SU-DHL-6 (cell line): Measurements from ENCODE around the gene TNFRSF11A.

Source experiments
- H2AFZ ChIP-seq: fragments of 200-600 bp; sonication (generic); 2 replicates; pipeline ENCODE4 v1.6.1; 2014; ENCODE audit warnings: low read depth, mild to moderate bottlenecking, moderate library complexity, mixed read lengths, antibody characterized with exemption, low read length; ENCODE audit not compliant: severe bottlenecking
- H3F3A ChIP-seq: fragments of 200-600 bp; shearing (Covaris generic); 2 replicates; pipeline ENCODE4 v1.6.0; 2016; ENCODE audit warnings: antibody characterized with exemption, mild to moderate bottlenecking; ENCODE audit not compliant: insufficient read depth
- H3K27ac ChIP-seq: fragments of 200-600 bp; sonication (generic); 2 replicates; pipeline ENCODE4 v1.5.1; 2016; ENCODE audit warnings: low read depth, mild to moderate bottlenecking, low read length, moderate library complexity, mixed read lengths
- H3K27me3 ChIP-seq: fragments of 200-600 bp; sonication (generic), shearing (Covaris generic); 2 replicates; pipeline ENCODE4 v1.6.0; 2014; ENCODE audit warnings: mild to moderate bottlenecking, low read length
- H3K36me3 ChIP-seq: fragments of 200-600 bp; sonication (generic); 2 replicates; pipeline ENCODE4 v1.6.1; 2014; ENCODE audit warnings: mild to moderate bottlenecking, low read length, mixed read lengths
- H3K4me2 ChIP-seq: fragments of 300-600, 200-600 bp; shearing (Covaris generic), sonication (generic); 2 replicates; pipeline ENCODE4 v1.6.0; 2014; ENCODE audit warnings: low read length, low read depth, mild to moderate bottlenecking; ENCODE audit not compliant: poor library complexity, severe bottlenecking
- H3K4me3 ChIP-seq: fragments of 200-600 bp; sonication (generic); 2 replicates; pipeline ENCODE4 v1.5.1; 2014; ENCODE audit warnings: antibody characterized with exemption, low read length, mild to moderate bottlenecking, mixed read lengths; ENCODE audit not compliant: insufficient read depth, poor library complexity, severe bottlenecking
- H3K79me2 ChIP-seq: fragments of 200-600 bp; sonication (generic); 2 replicates; pipeline ENCODE4 v1.6.1; 2014; ENCODE audit warnings: mild to moderate bottlenecking, low read length, moderate library complexity; ENCODE audit not compliant: insufficient read depth
- H3K9ac ChIP-seq: fragments of 200-600 bp; sonication (generic); 2 replicates; pipeline ENCODE4 v1.7.0; 2014; ENCODE audit warnings: mild to moderate bottlenecking, low read length
- H3K9me2 ChIP-seq: fragments of 200-600 bp; sonication (generic); replicated peaks from 2 replicates; pipeline ENCODE4 v1.6.1; 2014; ENCODE audit warnings: low read length; ENCODE audit not compliant: insufficient read depth
- H3K9me3 ChIP-seq: fragments of 200-600 bp; sonication (generic); 2 replicates; pipeline ENCODE4 v1.6.1; 2014; ENCODE audit warnings: low read length, mixed read lengths; ENCODE audit not compliant: insufficient read depth
- H4K20me1 ChIP-seq: fragments of 200-600 bp; sonication (generic); 2 replicates; pipeline ENCODE4 v1.6.1; 2014; ENCODE audit warnings: low read depth, mild to moderate bottlenecking, antibody characterized with exemption, low read length, moderate library complexity, mixed read lengths
- CTCF ChIP-seq: fragments of 200-600 bp; sonication (generic); IDR thresholded peaks from one replicate; pipeline ENCODE4 v1.5.1; 2017; ENCODE audit warnings: antibody characterized with exemption, mild to moderate bottlenecking, low read length, moderate library complexity; ENCODE audit not compliant: insufficient read depth, poor library complexity, severe bottlenecking
- EZH2phosphoT487 ChIP-seq: fragments of 200-600 bp; sonication (generic), shearing (Covaris generic); conservative IDR thresholded peaks from 2 replicates; pipeline ENCODE4 v1.6.1; 2018; ENCODE audit warnings: mild to moderate bottlenecking, antibody characterized with exemption, low read length, moderate library complexity, mixed read lengths

TNFRSF11A gene

GRCh38 chr18:62379051-62379450 is 53.9 kb downstream of the TNFRSF11A start:
- H3K4me3 ChIP-seq = no peak overlapping the region
- no peaks in the 10 kb centered on the region for H3K27me3 ChIP-seq
- TF ChIP-seq CTCF (no peak), EZH2phosphoT487 (no peak)
- no peaks in the 10 kb centered on the region for H3K9me3 ChIP-seq
- no peak overlapping the region for H3K9ac ChIP-seq
- H3K36me3 ChIP-seq = no peaks in the 10 kb centered on the region
- H4K20me1 ChIP-seq = no peaks in the 10 kb centered on the region
- H3K9me2 ChIP-seq = no peaks in the 10 kb centered on the region
- no peak overlapping the region for H2AFZ ChIP-seq
- H3K4me2 ChIP-seq = no peak overlapping the region
- H3F3A ChIP-seq = no peaks in the 10 kb centered on the region
- H3K79me2 ChIP-seq = no peaks in the 10 kb centered on the region
- no peak overlapping the region for H3K27ac ChIP-seq

GRCh38 chr18:62381373-62381772 is 56.3 kb downstream of the TNFRSF11A start:
- Histone ChIP-seq H3K9me3 (no peaks in the 10 kb centered on the region), H4K20me1 (no peaks in the 10 kb centered on the region), H3F3A (no peaks in the 10 kb centered on the region), H2AFZ (no peak overlapping the region), H3K4me3 (no peak overlapping the region), H3K79me2 (no peaks in the 10 kb centered on the region), H3K4me2 (no peak overlapping the region), H3K9ac (no peak overlapping the region), H3K36me3 (no peaks in the 10 kb centered on the region), H3K9me2 (no peaks in the 10 kb centered on the region), H3K27ac (no peak overlapping the region), H3K27me3 (no peaks in the 10 kb centered on the region)
- TF ChIP-seq CTCF (no peak), EZH2phosphoT487 (no peak)

GRCh38 chr18:62384068-62384467 is 59.0 kb downstream of the TNFRSF11A start:
- Histone ChIP-seq H3K27ac (no peak overlapping the region), H3K36me3 (no peaks in the 10 kb centered on the region), H3K9me2 (no peaks in the 10 kb centered on the region), H3K9me3 (no peaks in the 10 kb centered on the region), H2AFZ (no peak overlapping the region), H3K4me3 (no peak overlapping the region), H3K79me2 (no peaks in the 10 kb centered on the region), H4K20me1 (no peaks in the 10 kb centered on the region), H3K9ac (no peak overlapping the region), H3F3A (no peaks in the 10 kb centered on the region), H3K27me3 (no peaks in the 10 kb centered on the region), H3K4me2 (no peak overlapping the region)
- TF ChIP-seq CTCF = no peak
